T follicular helper cell (primary cell): ENCODE measurements around the gene SEC22C.

Experiments
- DNase-seq: peaks from one replicate; pipeline ENCODE4 v3.0.0-alpha.2; 2020; ENCODE audit warnings: low read depth

SEC22C gene

DNA sequence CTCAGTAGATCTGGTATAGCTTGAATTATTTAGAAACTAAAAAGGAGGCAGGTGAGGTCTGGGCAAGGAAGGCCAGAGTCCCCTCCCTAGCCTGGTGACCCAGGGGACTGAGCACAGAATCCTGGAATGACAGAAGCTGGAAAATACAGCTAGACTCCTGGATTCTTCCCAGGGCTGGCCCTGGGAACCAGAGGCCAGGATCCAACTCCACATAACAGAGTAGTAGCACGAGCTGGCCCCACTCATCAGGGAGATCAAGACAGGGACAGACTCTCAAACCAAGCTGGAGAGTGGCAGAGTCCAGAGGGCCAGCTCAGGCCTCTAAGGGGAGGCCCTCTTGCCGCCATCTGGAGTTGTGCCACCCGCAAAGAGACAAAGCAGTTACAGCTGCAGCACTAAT, 68.6 kb downstream of the SEC22C start:
- no peak for DNase-seq

DNA sequence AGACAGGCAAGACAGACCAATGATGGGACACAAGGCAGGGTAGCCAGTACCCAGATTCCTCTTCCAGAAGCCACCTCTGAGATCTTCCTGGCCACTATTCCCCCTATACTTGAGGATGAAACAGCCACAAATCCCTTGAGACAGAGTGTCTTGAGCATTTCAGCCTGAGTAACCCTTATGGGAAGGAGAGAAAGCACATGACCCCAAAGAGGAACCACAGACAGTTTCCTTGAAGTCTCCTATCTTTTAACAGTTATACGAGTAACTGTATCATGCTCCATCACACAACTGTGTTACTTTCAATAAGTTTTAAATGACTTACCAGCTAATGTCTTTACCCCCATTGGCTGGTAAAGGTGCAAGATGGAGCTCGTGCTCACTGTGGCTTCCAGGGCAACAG, 70.0 kb downstream of the SEC22C start:
- DNase-seq, result no peak

DNA sequence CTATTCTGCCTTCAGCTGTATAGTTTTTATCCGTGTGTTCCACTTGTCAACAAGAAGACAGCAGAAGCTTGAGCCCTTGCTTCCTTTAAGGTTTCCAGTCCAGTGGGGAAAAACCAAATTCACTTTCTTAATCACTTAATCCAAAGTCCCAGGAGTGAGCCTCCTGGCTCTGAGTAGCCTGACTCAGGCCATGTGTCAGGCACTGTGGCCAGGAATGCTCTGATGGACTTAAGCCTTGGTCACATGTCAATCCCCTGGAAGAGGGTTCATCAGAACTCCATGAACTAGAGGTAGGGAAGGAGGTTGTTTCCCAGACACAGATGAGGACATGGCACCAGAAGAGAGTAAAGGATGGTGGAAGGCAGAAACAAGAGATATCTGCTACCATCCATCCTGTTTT, 70.6 kb downstream of the SEC22C start:
- no peak for DNase-seq

DNA sequence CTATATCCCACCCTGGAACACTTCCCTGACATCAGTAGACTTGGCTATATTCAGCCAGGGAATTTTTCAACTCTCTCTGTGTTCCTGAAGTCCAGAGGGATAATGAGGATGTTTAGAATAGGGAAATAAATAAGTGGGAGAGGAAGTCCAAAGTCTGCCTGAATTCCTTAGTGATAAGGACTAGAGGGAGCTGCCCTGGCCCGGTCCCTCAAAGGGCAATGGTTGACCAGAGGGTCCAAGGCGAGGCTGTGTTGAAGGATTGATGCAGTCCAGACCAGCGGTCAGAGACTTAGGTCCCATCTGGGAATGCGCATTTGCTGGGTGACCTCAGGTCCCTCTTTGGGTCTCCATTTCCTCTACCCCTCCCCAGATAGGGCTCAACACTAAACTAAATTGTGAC, 71.4 kb downstream of the SEC22C start:
- no peak for DNase-seq

DNA sequence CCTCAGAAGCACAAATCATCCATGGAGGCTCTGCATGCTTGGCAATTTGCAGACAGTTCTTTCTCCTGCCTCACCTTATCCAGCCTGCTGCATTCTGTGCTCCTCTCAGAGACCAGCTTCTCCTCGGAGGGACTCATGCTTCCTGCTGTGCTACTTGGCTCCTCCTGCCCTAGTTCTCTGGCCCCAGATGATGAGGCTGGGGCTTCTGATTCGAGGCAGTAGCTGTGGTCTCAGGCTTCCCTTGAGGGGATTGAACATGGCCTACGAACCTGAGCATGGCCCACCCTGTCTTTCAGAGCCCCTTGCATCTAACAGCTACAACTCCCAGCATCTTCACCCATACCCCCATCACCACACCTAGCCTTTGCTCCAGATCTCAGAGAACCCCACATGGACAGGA, 72.7 kb downstream of the SEC22C start:
- DNase-seq, result no peak

DNA sequence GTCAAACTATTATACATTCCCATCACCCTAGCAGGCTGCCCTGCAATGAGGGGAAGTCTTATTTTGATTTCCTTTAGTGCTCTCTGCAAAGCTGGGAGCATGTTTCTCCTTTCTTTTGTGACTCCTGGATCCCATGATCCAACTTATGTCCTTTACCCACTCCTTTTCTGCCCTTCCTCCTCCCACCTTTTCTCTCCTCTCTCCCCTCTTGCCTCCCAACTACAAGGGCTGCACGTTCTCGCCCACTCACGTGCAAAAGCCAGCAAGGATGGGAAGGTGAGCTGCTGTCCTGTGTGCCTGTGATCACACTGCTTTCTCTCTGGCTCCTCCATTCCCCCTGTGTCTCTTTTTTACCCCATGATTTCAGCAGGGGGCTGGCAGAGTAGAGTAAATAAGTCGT, 73.2 kb downstream of the SEC22C start:
- DNase-seq, result no peak

DNA sequence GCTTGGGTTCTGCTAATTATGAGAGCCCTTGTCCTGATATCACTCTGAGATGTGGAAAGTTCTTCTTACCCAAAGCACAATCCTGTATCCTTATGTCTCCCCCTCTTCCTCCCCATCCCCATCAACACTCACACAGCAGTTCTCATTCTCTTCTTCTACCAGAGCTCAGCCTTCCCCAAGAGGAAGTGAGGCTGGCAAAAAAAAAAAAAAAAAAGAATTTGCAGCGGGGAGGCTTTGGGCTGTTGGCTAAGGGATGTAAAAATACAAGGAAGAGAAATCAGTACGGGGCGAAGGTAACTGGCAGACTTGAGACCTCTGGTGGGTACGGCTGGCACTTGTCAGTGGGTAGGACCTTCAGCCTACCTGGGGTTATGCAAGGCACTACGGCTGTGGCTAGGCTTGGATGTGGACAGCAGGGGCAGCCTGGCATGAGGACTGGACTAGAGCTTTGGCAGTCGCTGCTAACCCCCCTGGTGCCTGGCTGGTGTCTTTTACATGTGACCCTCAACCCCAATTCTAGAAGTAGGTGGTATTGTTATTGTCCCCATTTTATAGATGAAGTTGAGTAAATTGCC, 73.9 kb downstream of the SEC22C start:
- no peak for DNase-seq

DNA sequence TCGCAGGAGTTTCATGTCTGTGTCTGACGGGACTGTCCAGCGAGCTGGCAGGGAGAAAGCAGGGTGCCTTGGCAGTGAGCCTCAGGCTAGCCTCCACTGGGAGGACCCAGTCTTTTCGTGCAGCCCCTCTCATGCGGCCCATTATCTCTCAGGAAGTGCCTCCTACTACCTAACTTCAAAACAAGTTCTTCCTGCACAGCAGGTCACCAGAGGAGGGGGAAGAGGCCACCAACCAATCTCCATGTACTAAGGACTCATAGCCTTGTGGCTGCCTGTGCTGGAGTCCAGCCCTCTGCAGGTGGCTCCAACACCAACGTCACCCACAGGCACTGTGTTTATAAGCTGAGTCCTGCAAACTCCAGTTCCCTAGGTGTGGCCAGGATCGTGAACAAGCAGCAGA, 74.5 kb downstream of the SEC22C start:
- DNase-seq, result no peak

DNA sequence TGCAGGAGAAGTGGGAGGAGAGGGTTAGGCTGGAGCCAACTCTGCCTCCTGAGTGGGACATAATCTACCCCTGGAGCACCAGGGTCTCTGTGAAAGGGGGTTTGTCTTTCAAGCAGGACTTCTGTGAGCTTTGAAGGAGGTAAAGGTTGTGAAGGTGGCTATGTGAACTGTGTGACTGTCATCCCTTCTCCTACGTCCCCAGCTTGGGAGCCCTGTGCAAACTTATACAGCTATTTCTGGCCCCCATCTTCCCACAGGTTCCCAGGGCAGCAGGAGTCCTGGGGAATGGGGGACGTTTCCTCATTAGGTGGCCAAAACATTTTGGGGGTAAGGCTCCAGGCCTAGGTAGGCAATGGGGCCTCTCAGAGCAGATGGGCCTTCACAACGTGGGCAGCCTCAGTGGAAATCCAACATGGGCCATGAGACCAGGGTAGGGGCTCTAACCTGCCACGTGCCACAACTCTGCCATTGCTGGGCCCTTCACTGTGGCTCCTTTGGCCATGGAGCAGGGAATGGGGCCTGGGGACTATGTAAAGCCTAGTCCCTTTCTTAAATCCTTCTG, 75.8 kb downstream of the SEC22C start:
- DNase-seq, result no peak

DNA sequence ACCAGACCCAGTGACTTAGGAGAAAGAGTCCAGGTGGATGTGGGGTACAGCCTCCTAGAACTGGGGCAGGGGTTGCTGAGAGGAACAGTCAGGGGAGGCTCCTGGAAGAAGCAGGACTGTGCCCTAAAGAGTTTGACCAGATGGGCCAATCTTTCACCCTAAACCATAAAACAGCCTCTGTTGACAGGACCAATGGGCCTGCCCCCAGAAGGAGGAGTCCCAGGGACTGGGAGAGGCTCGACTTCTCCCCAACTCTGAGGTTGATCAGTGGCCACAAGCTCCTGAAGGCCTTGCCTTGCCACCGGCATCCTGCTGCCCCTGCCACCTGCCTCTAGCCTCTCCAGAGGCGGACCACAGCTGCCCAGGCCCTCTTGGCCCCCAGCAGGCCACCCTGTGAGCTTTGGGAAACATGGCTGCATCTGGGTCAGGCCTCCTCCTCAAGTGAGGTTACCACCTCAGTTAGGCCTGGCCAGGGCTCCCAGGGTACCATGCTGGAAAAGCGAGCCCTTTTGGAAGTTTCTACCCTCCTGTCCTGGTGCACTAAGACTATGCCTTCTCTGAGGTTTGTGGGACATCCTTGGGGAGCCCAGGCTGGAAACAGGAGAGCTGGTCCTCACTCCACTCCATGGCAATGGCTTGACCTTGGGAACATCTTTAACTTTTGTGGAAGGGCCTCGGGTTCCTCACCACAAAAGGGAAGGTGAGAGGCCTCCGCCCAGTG, 76.5 kb downstream of the SEC22C start:
- no peak for DNase-seq

DNA sequence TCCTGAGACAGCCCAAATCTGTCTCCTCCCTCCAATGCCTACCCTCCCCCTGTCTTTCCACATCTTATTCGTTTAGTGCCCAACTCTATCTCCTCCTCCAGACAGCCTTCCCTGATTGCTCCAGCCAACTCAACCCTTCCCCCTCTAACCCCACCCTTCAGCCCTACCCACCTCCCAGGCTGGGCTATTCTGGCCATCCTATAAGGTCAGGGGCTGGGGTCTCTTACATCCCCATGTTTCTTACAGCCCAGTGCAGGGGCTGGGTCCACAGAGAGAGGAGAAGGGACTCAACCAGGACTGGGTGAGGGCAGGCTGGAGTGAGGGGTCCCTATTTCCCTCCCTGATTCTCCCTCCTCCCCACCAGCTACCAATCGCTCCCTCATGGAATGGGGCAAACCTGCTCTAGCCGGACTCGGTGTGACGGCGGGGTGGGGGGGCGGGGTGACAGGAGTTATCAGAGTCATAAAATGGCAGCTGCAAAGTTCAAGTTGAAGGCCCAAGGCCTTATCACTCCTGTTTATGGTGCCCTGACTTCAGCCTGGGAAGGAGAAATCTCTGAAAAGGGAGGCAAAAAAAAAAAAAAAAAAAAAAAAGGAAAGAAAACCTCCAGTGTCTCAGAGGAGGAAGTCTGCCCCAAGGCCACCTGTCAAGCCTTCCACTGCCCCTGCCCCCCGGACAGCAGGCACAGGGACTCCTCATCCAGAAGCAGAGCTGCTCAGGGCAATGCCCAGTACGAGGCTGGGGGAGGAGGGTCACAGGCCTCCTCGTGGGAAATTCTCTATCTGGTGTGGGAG, 77.2 kb downstream of the SEC22C start:
- DNase-seq, result no peak

DNA sequence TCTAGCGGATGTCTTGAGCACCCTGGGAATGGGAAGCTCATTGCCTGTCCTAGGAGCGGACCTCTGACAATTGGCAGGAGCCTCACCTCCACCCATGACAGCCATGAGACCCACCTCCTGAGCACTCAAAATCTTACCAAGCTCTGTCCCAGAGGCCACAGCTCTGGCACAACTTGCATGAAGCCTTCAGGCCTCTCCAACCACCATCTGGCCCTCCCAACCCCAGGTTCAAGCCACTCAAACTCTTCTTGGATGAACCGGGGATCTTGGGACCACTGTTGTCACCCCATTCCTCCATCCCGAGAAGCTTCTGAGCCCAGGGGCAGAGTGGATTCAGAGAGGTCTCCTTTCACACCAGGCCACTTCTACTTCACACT, 77.8 kb downstream of the SEC22C start:
- no peak for DNase-seq

DNA sequence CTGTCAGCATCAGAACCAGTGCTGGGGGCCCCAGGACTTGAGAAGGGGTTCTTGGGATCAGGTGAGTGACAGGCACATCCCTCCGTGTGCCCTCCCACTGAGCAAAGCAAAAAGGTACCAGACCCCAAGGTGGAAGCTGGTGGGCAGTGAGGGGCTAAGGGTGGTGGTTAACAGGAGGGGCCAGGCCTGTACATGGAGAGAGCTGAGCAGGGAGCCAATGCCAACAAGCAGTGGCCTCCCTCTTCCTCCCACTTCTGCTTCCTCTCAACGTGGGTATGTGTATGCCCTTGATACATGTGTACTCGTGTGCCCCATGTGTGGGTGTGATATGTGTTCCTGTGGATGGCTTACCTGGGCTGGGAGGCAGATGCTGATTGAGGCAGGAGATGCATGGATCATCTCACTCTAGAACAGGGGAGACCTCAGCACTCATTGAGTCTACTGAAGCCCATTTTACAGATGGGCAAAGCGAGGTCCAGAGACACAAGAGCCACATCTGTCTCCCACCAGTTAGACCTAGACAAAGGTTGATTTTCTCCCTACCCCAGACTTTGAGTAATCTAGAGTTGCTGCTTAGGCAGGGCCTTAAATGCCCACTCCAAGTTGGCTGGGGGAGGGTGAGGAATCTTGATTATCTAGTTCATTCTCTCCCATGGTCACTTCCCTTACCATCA, 78.4 kb downstream of the SEC22C start:
- no peak for DNase-seq

DNA sequence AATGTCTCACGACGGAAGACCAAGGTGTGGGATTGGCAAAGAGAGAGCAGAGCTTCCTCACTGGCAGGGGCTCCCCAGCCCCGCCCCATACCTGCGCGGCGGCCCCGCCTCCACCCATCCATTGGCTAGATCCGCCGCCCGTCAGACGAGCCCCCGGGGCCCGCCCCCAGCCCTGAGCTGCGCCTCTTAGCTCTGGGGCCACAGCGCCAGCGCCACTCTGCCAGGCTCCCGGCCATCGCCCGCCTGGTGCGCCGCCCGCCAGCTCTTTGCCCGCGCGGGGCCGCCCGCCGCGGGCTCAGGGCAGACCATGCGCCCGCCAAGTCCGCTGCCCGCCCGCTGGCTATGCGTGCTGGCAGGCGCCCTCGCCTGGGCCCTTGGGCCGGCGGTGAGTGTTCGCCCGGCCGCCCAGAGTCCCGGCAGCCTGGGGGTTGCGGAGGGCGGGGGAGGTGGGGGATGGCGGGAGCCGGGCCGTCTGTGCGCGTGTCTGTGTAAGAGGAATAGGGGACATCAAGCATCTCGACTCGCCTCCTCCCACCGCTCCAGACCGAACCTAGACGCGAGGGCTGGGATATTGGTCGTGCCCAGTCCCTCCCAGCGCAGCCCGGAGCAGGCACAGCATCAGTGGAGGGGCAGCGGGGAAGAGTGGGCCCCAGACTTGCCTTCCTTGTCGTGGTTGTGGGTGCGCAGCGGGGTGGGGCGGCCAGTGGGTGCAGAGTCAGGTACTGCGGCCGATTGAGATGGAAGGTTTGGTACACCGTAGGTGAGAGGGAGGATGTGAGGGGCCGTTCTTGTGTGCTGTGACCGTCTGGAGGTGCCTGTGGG, 79.1 kb downstream of the SEC22C start, which contains the start of gene VIPR1:
Gene VIPR1 (plus strand): TSS at position 215 of the 822 bp plus-strand sequence. CDS start 93 bp downstream, at position 308.
- DNase-seq, result peak; percentile 92

DNA sequence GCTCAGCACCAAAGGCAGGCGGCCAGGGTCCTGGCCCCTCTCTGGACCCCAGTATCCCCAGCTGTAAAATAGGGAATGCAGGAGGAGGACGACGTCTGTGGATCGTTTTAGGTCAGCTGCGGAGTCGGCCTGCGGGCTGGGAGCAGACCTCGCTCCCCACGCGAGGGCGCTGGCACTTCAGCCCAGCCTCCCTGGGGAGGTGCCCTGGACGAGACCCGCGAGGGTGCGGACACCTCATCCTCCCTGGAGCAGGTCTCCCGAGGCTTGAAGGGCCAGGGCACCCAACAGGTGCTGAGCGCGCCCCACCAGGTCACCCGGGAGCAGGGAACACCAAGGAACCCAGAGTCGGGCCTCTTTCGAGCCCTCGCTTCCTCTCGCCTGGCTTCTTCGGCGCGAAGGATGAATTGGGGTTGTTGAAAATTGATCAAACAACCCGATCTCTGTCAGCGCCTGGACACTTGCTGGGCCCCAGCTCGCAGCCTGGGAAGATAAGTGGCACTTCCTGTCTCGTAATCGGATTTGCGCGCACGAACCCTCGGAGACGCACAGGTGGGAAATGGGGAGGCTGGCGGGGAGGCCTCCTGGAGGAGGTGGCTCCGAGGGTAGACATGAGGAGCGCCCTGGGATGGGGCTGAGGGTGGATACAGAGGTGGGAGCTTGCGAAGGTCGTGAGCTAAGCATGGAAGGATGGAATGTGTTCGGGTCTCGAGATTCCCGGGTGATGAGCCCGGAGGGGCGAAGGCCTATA, 79.9 kb downstream of the SEC22C start:
- DNase-seq, result peak; percentile 40

DNA sequence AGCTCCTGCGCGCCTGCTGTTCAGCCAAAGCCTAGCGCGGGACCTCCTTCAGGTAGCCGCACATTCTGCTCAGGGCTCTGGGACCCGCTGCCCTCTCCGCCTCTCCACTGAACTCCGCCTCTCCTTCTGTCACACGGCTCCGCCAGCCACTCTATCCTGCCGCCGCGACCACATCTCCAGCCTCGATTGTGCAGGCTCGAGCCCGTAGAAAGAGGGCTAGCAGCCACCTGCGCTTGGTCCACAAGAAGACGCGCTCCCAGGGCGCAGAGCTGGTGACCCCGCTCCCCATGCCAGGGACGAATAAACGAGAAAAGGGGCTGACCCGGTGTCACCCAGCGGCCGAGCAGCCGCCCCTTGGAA, 80.5 kb downstream of the SEC22C start:
- no peak for DNase-seq

DNA sequence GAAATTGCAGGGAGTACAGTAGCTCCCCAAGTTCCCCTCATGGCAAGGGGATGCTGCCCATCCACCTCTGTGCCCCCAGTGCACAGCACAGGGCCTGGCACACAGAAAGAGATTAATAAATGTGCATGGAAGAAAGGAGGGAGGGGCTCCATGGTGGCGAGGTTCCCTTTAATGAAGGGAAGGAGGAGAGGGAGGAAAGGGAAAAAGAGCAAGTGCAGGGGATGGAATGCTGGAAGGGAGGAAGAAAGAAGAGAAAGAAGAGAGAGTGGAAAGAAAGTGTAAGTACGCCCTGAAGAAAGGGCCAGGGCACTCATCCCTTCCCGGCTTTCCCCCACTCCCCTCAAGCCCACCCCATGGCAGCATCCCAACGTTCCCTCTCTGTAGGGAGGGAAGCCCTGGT, 80.9 kb downstream of the SEC22C start:
- no peak for DNase-seq

DNA sequence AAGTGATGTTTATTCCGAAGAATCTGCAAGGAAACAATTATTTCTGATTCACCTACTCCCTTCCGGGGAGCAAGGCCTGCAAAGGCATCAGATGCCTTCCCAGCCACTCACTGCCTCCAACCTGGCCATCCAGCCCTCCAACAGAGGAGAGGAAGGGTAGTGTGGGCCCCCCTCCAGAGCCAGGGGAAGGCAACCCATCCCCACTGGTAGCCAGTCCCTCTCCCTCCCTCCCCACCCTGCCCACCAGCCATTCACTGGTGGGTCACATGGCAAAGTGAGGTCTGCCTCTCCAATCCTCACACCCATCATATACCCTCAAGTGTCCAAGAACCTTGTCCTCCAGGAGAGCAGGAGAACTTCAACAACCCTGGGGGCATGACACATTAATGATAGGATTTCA, 81.7 kb downstream of the SEC22C start:
- no peak for DNase-seq

DNA sequence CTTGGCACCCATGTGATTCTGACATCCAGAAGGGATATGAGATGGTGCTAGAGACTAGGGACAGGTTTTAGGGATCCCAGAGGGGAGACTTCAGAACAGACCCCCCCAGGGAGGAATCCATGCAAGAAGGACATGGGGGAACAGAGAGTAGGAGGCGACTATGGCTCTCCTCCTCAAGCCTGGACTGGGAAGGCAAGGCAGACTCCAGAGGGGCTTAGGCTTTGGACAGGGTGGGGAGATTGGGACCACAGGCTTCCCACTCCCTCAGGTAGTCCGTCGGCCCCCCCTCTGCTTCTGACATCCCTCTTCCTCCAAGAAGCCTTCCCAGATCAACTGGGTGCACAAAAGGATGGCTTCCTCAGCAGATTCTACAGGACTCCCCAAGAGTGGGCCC, 82.3 kb downstream of the SEC22C start:
- DNase-seq, result no peak

DNA sequence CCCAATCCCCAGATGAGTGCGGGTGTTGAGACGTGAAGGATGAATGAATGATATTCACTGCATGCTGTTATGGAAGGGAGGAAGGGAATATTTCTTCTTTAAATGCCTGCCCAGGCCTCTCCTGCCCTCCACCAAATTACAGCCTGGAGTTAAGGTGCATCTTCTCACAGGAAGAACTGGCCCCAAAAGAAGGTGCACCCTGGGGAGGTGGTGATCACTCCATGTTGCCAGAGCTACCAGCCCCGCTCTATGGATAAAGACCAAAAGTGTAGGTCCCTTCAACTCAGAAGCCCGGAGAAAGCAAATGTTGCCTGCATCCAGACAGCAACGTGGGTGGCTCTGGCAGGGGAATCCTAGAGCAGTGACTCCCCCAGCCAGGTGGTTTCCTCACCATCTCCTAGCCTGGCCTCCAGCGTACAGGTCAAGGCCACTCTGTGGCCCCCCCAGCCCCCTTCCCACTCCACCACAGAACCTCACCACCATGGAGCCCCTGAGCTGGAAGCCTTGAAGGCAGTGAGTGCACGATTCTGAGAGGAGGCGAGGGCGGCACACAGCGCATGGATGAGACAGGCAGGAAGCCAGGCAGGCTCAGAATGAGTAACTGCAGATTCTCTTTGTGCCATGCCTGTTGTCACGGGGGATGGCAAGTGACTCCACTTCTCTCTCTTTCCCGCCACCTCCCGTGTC, 82.8 kb downstream of the SEC22C start:
- DNase-seq, result no peak
